Measurements from ENCODE around the gene C2CD4A.

Gene C2CD4A

DNA sequence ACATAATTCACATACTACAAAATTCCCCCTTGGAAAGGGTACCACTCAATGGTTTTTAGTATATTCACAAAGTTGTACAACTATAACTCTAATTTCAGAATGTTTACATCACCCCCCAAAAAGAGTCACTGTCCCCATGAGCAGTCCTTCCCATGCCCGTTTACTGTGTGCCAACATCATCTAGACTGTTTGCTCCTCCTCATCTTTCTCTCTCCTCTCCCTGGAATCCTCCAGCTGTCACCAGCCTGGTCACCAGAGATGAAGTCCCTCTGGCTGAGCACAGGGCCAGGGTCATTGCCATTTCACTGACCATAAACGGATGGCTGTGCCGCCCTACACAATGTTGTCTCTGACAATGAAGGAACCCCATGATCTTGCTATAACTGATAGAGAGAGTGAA is 53.1 kb downstream of the C2CD4A start:
- Histone ChIP-seq H3K23ac (ENCODE audit: low read length) (no peak overlapping the region), H2BK5ac (ENCODE audit: low read depth, low read length, poor library complexity) (no peak overlapping the region), H2BK120ac (ENCODE audit: insufficient read depth, low read length, poor library complexity) (no peak overlapping the region), H3K36me3 (ENCODE audit: control insufficient read depth in 1 of 2, insufficient read depth in 2 of 2, low read length in 2 of 2) (no peaks in the 10 kb centered on the region), H3K9me3 (ENCODE audit: insufficient read depth, low read depth, low read length) (no peaks in the 10 kb centered on the region), H4K8ac (ENCODE audit: low read depth, low read length) (no peak overlapping the region), H3K18ac (ENCODE audit: low read length) (no peak overlapping the region), H2AK5ac (ENCODE audit: low read length) (no peak overlapping the region), H3K14ac (ENCODE audit: low read length) (no peak overlapping the region), H3K4ac (ENCODE audit: low read depth, low read length) (no peak overlapping the region), H3K4me3 (ENCODE audit: low read depth, low read length) (no peak overlapping the region), H3K27me3 (ENCODE audit: insufficient read depth, low read length) (no peaks in the 10 kb centered on the region), H3K4me2 (ENCODE audit: low read length) (no peak overlapping the region), H4K12ac (ENCODE audit: low read depth, low read length) (no peak overlapping the region), H3K79me2 (ENCODE audit: control insufficient read depth, insufficient read depth, low read length, poor library complexity) (no peaks in the 10 kb centered on the region), H2BK12ac (ENCODE audit: low read length) (no peak overlapping the region), H3K79me1 (ENCODE audit: low read length) (no peaks in the 10 kb centered on the region), H2AFZ (ENCODE audit: insufficient read depth, low read length, poor library complexity) (no peak overlapping the region), H3K27ac (ENCODE audit: low read depth, low read length) (no peak overlapping the region), H3K4me1 (ENCODE audit: control insufficient read depth in 1 of 2, insufficient read depth in 2 of 2, low read length in 2 of 2) (peaks cover 0 to 3% of the 10 kb centered on the region in 2 experiments), H3K9ac (ENCODE audit: low read length) (no peak overlapping the region), H4K91ac (ENCODE audit: low read depth, low read length) (no peak overlapping the region)
- WGBS (ENCODE audit: extremely low coverage, insufficient coverage, insufficient read length): no CpG with 5 or more reads among the region's 3 CpGs
- no peak for DNase-seq

Measured in trophoblast cell (in vitro differentiated cells and primary cell).